Measurements from ENCODE around the gene DCAF7. TPM values are rescaled to one million over a fixed set of nuclear protein-coding genes. Genes with fewer than 3 reads are reported as not detected.
A peak's percentile ranks its signal among the peaks of the same experiment; 100 is the strongest.

Gene DCAF7
- total and polyA plus RNA-seq, 4 donors: 13.2 to 24.0 (median 15.0) TPM

DNA sequence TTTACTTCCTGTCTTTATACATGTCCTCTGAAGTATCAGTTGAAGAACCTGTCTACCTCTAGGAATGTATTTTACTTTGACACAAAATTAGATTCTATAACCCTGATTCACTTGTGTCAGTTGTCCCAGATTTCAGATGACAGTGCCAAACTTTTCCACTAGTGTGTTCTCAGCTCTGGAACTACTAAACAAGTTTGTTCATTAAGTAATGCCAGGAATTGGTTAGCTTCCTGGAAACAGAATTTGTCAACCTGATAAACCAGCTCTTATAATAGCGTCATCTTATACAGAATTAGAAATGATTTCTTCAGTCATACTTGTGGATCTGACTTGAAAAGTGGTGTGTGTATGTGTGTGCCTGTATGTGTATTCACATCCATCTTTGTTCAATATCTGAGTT is 79.3 kb downstream of the DCAF7 start:
- no peak overlapping the region for H3K9ac ChIP-seq (ENCODE audit: low read depth in 1 of 2, low read length in 2 of 2)
- WGBS: 34% methylated on average over 1 of the region's 1 CpG
- H3K27me3 ChIP-seq (ENCODE audit: control insufficient read depth in 4 of 4, insufficient read depth in 4 of 4, low read length in 3 of 4): no peaks in the 10 kb centered on the region
- peaks cover 0 to 9% (median 3%) of the 10 kb centered on the region in 4 donors for H3K36me3 ChIP-seq (ENCODE audit: control insufficient read depth in 4 of 4, insufficient read depth in 3 of 4, low read depth in 1 of 4, low read length in 3 of 4)
- no peak for DNase-seq (ENCODE audit: low spot score)
- no peak overlapping the region for H3K4me3 ChIP-seq (ENCODE audit: low read depth in 1 of 3, low read length in 3 of 3)
- peak overlapping the region; percentile 32 to 54 for H3K27ac ChIP-seq (ENCODE audit: low read depth in 1 of 2, low read length in 2 of 2)
- TF ChIP-seq SP1 (IDR thresholded peaks at IDR 0.05) (peak; percentile 17), MAX (IDR thresholded peaks at IDR 0.05) (peak; percentile 48), HNF4A (conservative IDR thresholded peaks at IDR 0.05) (peak in 1 of 2 donors; percentile 10)
- TF ChIP-seq, protein P1, sequence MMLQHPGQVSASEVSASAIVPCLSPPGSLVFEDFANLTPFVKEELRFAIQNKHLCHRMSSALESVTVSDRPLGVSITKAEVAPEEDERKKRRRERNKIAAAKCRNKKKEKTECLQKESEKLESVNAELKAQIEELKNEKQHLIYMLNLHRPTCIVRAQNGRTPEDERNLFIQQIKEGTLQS (IDR thresholded peaks at IDR 0.05): no peak
- H3K9me3 ChIP-seq (ENCODE audit: control insufficient read depth in 4 of 4, low read length in 3 of 4): no peaks in the 10 kb centered on the region
- H3K4me1 ChIP-seq (ENCODE audit: control insufficient read depth in 4 of 4, insufficient read depth in 4 of 4, low read length in 3 of 4): peaks cover 3 to 33% (median 8%) of the 10 kb centered on the region in 4 donors

- H3K4me3 ChIP-seq (ENCODE audit: low read depth in 1 of 3, low read length in 3 of 3): no peak overlapping the region
- no peak overlapping the region for H3K27ac ChIP-seq (ENCODE audit: low read depth in 1 of 2, low read length in 2 of 2)
- H3K9ac ChIP-seq (ENCODE audit: low read depth in 1 of 2, low read length in 2 of 2): no peak overlapping the region
- peaks cover 0 to 11% (median 4%) of the 10 kb centered on the region in 4 donors for H3K36me3 ChIP-seq (ENCODE audit: control insufficient read depth in 4 of 4, insufficient read depth in 3 of 4, low read depth in 1 of 4, low read length in 3 of 4)
- TF ChIP-seq JUND (IDR thresholded peaks at IDR 0.05): no peak
- TF ChIP-seq HNF4G (IDR thresholded peaks at IDR 0.05): no peak
- TF ChIP-seq, protein P1 (IDR thresholded peaks at IDR 0.05): no peak
- TF ChIP-seq RAD21 (IDR thresholded peaks at IDR 0.05): no peak
- TF ChIP-seq EGR1 (IDR thresholded peaks at IDR 0.05; ENCODE audit: low read depth in 2 of 2): no peak
- peaks cover 3 to 31% (median 8%) of the 10 kb centered on the region in 4 donors for H3K4me1 ChIP-seq (ENCODE audit: control insufficient read depth in 4 of 4, insufficient read depth in 4 of 4, low read length in 3 of 4)
- no peaks in the 10 kb centered on the region for H3K9me3 ChIP-seq (ENCODE audit: control insufficient read depth in 4 of 4, low read length in 3 of 4)
- DNase-seq (ENCODE audit: low spot score): no peak
- no peaks in the 10 kb centered on the region for H3K27me3 ChIP-seq (ENCODE audit: control insufficient read depth in 4 of 4, insufficient read depth in 4 of 4, low read length in 3 of 4)
- WGBS: 94% methylated on average over 3 of the region's 3 CpGs
Observed at GRCh38 chr17:63631062-63631461, 80.8 kb downstream of the DCAF7 start.

DNA sequence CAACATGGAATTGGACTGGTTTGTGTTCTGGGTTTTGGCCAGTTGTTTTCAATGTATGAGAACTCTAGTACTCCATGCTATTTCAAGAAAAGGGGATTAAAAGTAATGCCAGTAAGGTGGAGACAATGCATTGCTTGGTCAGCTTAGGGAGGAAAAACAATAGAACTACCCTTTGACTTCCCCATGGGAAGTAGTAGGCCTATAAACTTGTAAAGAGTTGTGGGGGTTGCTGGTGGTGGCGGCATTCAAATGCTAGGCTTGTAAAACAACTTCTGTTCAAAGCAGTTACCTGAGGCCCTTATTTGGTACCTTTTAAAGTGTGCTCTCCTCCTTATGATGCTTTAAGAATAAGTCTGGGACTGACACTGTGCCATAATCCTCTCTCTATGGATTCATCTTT is 81.3 kb downstream of the DCAF7 start:
- Histone ChIP-seq H3K9ac (ENCODE audit: low read depth in 1 of 2, low read length in 2 of 2) (no peak overlapping the region), H3K27me3 (ENCODE audit: control insufficient read depth in 4 of 4, insufficient read depth in 4 of 4, low read length in 3 of 4) (no peaks in the 10 kb centered on the region), H3K9me3 (ENCODE audit: control insufficient read depth in 4 of 4, low read length in 3 of 4) (no peaks in the 10 kb centered on the region), H3K27ac (ENCODE audit: low read depth in 1 of 2, low read length in 2 of 2) (peak overlapping the region in 1 of 2 donors; percentile 45), H3K4me1 (ENCODE audit: control insufficient read depth in 4 of 4, insufficient read depth in 4 of 4, low read length in 3 of 4) (peaks cover 3 to 26% (median 8%) of the 10 kb centered on the region in 4 donors), H3K4me3 (ENCODE audit: low read depth in 1 of 3, low read length in 3 of 3) (no peak overlapping the region), H3K36me3 (ENCODE audit: control insufficient read depth in 4 of 4, insufficient read depth in 3 of 4, low read depth in 1 of 4, low read length in 3 of 4) (peaks cover 0 to 11% (median 7%) of the 10 kb centered on the region in 4 donors)
- no peak for DNase-seq (ENCODE audit: low spot score)
- TF ChIP-seq HNF4A (conservative IDR thresholded peaks at IDR 0.05) (no peak), HNF4G (IDR thresholded peaks at IDR 0.05) (no peak), JUND (IDR thresholded peaks at IDR 0.05) (no peak), GABPA (IDR thresholded peaks at IDR 0.05 in 1 of 2, conservative IDR thresholded peaks at IDR 0.05 in 1 of 2) (no peak), TAF1 (conservative IDR thresholded peaks at IDR 0.05) (no peak), YY1 (IDR thresholded peaks at IDR 0.05) (no peak), MAX (IDR thresholded peaks at IDR 0.05) (no peak), NR2F2 (IDR thresholded peaks at IDR 0.05) (no peak), ZBTB33 (IDR thresholded peaks at IDR 0.05) (no peak), CTCF (IDR thresholded peaks at IDR 0.05; ENCODE audit: low read depth, low read length, missing input control) (no peak), FOXA2 (IDR thresholded peaks at IDR 0.05) (no peak), RXRA (IDR thresholded peaks at IDR 0.05) (no peak), EGR1 (IDR thresholded peaks at IDR 0.05; ENCODE audit: low read depth in 2 of 2) (no peak), RAD21 (IDR thresholded peaks at IDR 0.05) (no peak), REST (IDR thresholded peaks at IDR 0.05) (no peak), SP1 (IDR thresholded peaks at IDR 0.05) (no peak), FOXA1 (IDR thresholded peaks at IDR 0.05) (no peak)
- TF ChIP-seq, protein P1 (IDR thresholded peaks at IDR 0.05): no peak
- 90% methylated on average over 1 of the region's 1 CpG for WGBS
